ENCODE measurements around the gene AJAP1. TPM values are rescaled to one million over a fixed set of nuclear protein-coding genes. Genes with fewer than 3 reads are reported as not detected.

AJAP1 gene
- total and polyA plus RNA-seq, 10 of the 15 experiments (the other 5 are each of a cell fraction or from before 2014, with no cell fraction given): not detected

DNA sequence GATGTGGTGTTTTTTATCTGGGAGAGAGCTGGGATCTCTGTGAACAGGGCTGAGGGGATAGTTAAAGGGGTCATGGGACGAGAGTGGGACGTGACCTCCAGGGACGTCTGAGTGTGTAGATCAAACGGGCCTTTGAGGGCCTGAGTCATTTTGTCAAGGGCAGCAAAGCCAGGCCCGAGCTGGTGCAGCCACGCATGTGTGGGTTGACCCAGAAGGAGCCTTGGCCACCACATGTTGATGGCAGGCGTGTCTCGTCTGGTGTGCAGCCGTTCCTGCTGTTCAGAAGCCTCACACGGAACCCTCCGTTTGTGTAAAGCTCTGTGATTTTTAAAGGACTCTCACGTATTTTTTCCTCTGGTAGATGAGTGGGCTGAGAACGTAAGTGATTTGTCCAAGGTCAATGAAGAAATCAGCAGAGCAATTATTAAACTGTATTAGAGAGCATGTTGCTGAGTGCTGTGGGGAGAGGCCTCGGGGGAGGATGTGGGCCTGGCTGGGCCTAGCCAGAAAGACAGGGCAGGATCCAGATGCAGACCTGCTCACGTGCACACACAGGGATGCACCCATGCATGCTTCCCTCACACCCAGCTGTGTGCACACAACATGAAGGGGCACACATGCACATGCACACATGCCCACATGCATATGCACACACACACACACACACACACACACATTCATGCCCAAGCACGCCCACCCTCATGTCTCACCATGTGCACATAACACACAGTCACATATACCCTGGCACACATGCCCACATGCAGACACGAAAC lies 89.8 kb downstream of the AJAP1 start:
- no peak for DNase-seq (ENCODE audit: low read depth, low spot score)
- CTCF ChIA-PET: no interaction called here
- H3K27me3 ChIP-seq (replicated peaks in 1 of 2; ENCODE audit: control insufficient read depth in 2 of 2, insufficient read depth in 2 of 2, low read length in 1 of 2): no peaks in the 10 kb centered on the region
- H3K4me1 ChIP-seq (ENCODE audit: control insufficient read depth, insufficient read depth, low read length): no peaks in the 10 kb centered on the region
- SMC1A ChIA-PET (ENCODE audit: uncharacterized antibody, unreplicated experiment): no interaction called here
- RAD21 ChIA-PET (ENCODE audit: unreplicated experiment): no interaction called here
- no peak for ATAC-seq
- intact Hi-C loops (cut with micrococcal nuclease; ENCODE audit: unreplicated experiment) (no loop called here), in situ Hi-C loops (cut with MboI) (no loop called here)
- 16% methylated on average over 17 of the region's 17 CpGs for WGBS (ENCODE audit: insufficient coverage, insufficient replicate concordance, low lambda C conversion rate, missing lambda C conversion rate)
- H2AFZ ChIP-seq (ENCODE audit: control insufficient read depth, low read depth, low read length): no peak overlapping the region
- H3K79me2 ChIP-seq (ENCODE audit: control insufficient read depth, insufficient read depth, low read length): no peaks in the 10 kb centered on the region
- no peaks in the 10 kb centered on the region; the same call in 1 of the 2 replicates for H4K20me1 ChIP-seq (ENCODE audit: control insufficient read depth, insufficient read depth)
- no peak overlapping the region for H3K9ac ChIP-seq (ENCODE audit: control insufficient read depth, insufficient read depth, low read length)
- no TSS peak for BruUV-seq (replicated peaks)
- TF ChIP-seq BCL11A (IDR thresholded peaks at IDR 0.05; ENCODE audit: low read depth, low read length): no peak
- no peak for TF ChIP-seq CREB1 (IDR thresholded peaks at IDR 0.05; ENCODE audit: low read depth)
- TF ChIP-seq SUZ12 (IDR thresholded peaks at IDR 0.05; ENCODE audit: unreplicated experiment): no peak
- no peak for TF ChIP-seq DPF2 (IDR thresholded peaks at IDR 0.05)
- no peak for TF ChIP-seq ZNF592 (IDR thresholded peaks at IDR 0.05)
- no peak for TF ChIP-seq ATF7 (IDR thresholded peaks at IDR 0.05; ENCODE audit: low read depth)
- no peak for TF ChIP-seq YY1 (IDR thresholded peaks at IDR 0.05; ENCODE audit: low read depth, low read length)
- TF ChIP-seq CBFB (IDR thresholded peaks at IDR 0.05; ENCODE audit: low read depth): no peak
- no peak for TF ChIP-seq LARP7 (IDR thresholded peaks at IDR 0.05)
- TF ChIP-seq SIX5 (IDR thresholded peaks at IDR 0.05; ENCODE audit: low read depth, low read length, severe bottlenecking): no peak
- TF ChIP-seq, protein P1, sequence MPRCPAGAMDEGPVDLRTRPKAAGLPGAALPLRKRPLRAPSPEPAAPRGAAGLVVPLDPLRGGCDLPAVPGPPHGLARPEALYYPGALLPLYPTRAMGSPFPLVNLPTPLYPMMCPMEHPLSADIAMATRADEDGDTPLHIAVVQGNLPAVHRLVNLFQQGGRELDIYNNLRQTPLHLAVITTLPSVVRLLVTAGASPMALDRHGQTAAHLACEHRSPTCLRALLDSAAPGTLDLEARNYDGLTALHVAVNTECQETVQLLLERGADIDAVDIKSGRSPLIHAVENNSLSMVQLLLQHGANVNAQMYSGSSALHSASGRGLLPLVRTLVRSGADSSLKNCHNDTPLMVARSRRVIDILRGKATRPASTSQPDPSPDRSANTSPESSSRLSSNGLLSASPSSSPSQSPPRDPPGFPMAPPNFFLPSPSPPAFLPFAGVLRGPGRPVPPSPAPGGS (IDR thresholded peaks at IDR 0.05; ENCODE audit: borderline replicate concordance, insufficient read depth, low read depth, low read length, poor library complexity, severe bottlenecking): no peak
- TF ChIP-seq JUNB (IDR thresholded peaks at IDR 0.05): no peak
- TF ChIP-seq, protein P2, sequence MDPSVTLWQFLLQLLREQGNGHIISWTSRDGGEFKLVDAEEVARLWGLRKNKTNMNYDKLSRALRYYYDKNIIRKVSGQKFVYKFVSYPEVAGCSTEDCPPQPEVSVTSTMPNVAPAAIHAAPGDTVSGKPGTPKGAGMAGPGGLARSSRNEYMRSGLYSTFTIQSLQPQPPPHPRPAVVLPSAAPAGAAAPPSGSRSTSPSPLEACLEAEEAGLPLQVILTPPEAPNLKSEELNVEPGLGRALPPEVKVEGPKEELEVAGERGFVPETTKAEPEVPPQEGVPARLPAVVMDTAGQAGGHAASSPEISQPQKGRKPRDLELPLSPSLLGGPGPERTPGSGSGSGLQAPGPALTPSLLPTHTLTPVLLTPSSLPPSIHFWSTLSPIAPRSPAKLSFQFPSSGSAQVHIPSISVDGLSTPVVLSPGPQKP (IDR thresholded peaks at IDR 0.05; ENCODE audit: low read depth, low read length): no peak
- TF ChIP-seq CREM (IDR thresholded peaks at IDR 0.05; ENCODE audit: low read depth): no peak
- no peak for TF ChIP-seq MYC (IDR thresholded peaks at IDR 0.05; ENCODE audit: insufficient read depth, insufficient read length, insufficient replicate concordance, low read length, severe bottlenecking)
- no peak for TF ChIP-seq RELA (IDR thresholded peaks at IDR 0.05; ENCODE audit: borderline replicate concordance, partially characterized antibody)
- TF ChIP-seq PAX8 (IDR thresholded peaks at IDR 0.05): no peak
- TF ChIP-seq BRCA1 (IDR thresholded peaks at IDR 0.05; ENCODE audit: low read depth, low read length): no peak
- no peak for TF ChIP-seq POU2F2 (IDR thresholded peaks at IDR 0.05; ENCODE audit: borderline replicate concordance, low read depth, low read length)
- no peak for TF ChIP-seq ASH2L (IDR thresholded peaks at IDR 0.05; ENCODE audit: borderline replicate concordance, low read depth)
- POLR2A ChIA-PET: no interaction called here
- no peak for FAIRE-seq
- no peak overlapping the region for H3K4me2 ChIP-seq (ENCODE audit: control insufficient read depth, insufficient read depth)
- no peaks in the 10 kb centered on the region for H3K36me3 ChIP-seq (ENCODE audit: control insufficient read depth in 2 of 2, insufficient read depth in 2 of 2, low read length in 1 of 2)
- H3K9me3 ChIP-seq (replicated peaks; ENCODE audit: control insufficient read depth, insufficient read depth, low read length): no peaks in the 10 kb centered on the region
- no peak overlapping the region for H3K4me3 ChIP-seq
- H3K27ac ChIP-seq (ENCODE audit: control insufficient read depth, insufficient read depth): no peak overlapping the region
